Measurements from ENCODE around the gene ZIC4.

The ZIC4 gene

DNA sequence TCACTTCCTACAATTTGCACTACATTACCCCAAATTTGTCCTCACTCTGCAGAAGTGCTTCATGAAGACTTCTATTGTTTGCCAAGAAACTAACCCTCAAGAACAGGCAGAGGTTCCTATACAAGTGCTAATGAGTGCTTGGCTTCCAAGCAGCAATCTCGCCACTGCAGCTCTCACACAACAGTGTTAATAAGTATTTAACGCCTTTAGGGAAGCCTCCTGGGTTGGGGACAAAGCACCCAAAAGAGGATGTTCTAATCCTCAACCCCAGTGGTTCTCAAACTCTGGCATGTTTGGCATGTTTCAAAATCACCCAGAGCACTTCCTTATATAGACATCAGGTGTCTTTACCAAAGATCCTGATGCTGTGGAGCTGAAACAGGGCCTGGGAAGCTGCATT, 64.6 kb downstream of the ZIC4 start:
- no peak for DNase-seq

DNA sequence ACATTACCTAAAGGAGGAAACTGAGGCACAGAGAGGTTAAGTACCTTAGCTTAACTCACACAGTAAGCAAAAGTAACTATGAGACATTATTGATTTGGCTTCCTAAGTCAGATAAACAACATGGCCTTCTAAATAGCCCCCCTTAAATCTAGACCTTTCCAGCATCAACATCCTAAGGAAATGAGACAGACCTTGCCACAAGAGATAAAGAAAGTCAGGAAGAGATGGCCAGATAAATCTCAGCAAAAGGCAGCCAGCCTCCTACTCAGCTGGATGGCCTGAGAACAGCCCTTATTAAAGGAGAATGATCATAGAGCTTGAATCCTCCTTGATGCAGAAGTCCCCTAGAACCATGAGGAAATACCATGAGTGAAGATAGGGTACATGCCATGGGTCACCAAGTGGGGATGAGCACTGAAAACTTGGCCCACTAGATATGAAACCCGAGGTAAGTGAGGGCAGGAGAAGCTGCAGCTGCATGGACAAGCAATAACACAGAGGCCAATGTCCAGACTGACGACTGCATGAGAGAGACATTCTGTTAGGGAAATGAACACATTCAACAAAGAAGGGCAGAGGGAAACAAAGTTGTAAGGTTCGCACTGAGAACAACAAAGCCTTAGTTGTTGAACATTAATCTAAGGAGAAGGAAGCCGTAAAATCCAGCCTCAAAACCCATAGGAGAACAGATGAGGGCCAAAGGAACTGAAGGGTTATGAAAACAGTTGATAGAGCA, 69.6 kb downstream of the ZIC4 start:
- no peak for DNase-seq
